ENCODE results near the gene SIGLEC7. TPM values are rescaled to one million over a fixed set of nuclear protein-coding genes. Genes with fewer than 3 reads are reported as not detected.

Gene SIGLEC7
- total RNA-seq (under 1 TPM in 1 of 2 donors, not detected in 1; 0.42 TPM), total RNA-seq (0 reads per million in 2 donors)

- H3K4me1 Mint-ChIP-seq = peaks cover 12% of the 10 kb centered on the region
- H3K27ac Mint-ChIP-seq = no peak within 1 kb of the TSS
- ATAC-seq (no peak), DNase-seq (no peak)
- no peaks in the 10 kb centered on the region for H3K9me3 ChIP-seq (ENCODE audit: control insufficient read depth, low read length, poor library complexity, severe bottlenecking)
- H3K36me3 Mint-ChIP-seq (ENCODE audit: low read depth) = peaks cover 3% of the 10 kb centered on the region
- H3K4me3 Mint-ChIP-seq = no peak within 1 kb of the TSS
- peaks cover 46% of the 10 kb centered on the region for H3K27me3 Mint-ChIP-seq
Measured at GRCh38 chr19:51142119-51142518, at the start of gene SIGLEC7. Gene SIGLEC7, plus strand, starts transcription at chr19:51142301. Its CDS starts 69 bp downstream, at chr19:51142370.

GRCh38 chr19:51093101-51093500 is 49.0 kb upstream of the SIGLEC7 start:
- peak overlapping the region; percentile 70 for H3K27ac Mint-ChIP-seq
- ATAC-seq = no peak
- no peaks in the 10 kb centered on the region for H3K27me3 Mint-ChIP-seq
- H3K9me3 ChIP-seq (ENCODE audit: control insufficient read depth, low read length, poor library complexity, severe bottlenecking) = no peaks in the 10 kb centered on the region
- DNase-seq = no peak
- no peak overlapping the region for H3K4me3 Mint-ChIP-seq
- H3K36me3 Mint-ChIP-seq (ENCODE audit: low read depth) = peaks cover 10% of the 10 kb centered on the region
- peaks cover 24% of the 10 kb centered on the region for H3K4me1 Mint-ChIP-seq

- ATAC-seq (no peak), DNase-seq (no peak)
- no peaks in the 10 kb centered on the region for H3K9me3 ChIP-seq (ENCODE audit: control insufficient read depth, low read length, poor library complexity, severe bottlenecking)
- H3K4me3 Mint-ChIP-seq = peak overlapping the region; percentile 43
- H3K36me3 Mint-ChIP-seq (ENCODE audit: low read depth) = peaks cover 10% of the 10 kb centered on the region
- H3K4me1 Mint-ChIP-seq = peaks cover 24% of the 10 kb centered on the region
- no peaks in the 10 kb centered on the region for H3K27me3 Mint-ChIP-seq
- peak overlapping the region; percentile 70 for H3K27ac Mint-ChIP-seq
Measured at GRCh38 chr19:51093510-51094345, 48.4 kb upstream of the SIGLEC7 start.

GRCh38 chr19:51094696-51095279 is 47.3 kb upstream of the SIGLEC7 start:
- no peaks in the 10 kb centered on the region for H3K9me3 ChIP-seq (ENCODE audit: control insufficient read depth, low read length, poor library complexity, severe bottlenecking)
- DNase-seq (no peak), ATAC-seq (no peak)
- Mint-ChIP-seq H3K4me3 (no peak overlapping the region), H3K27me3 (no peaks in the 10 kb centered on the region), H3K4me1 (peaks cover 27% of the 10 kb centered on the region), H3K27ac (peak overlapping the region; percentile 70), H3K36me3 (ENCODE audit: low read depth) (peaks cover 8% of the 10 kb centered on the region)

- DNase-seq (no peak), ATAC-seq (no peak)
- Mint-ChIP-seq H3K4me3 (peak overlapping the region; percentile 28), H3K36me3 (ENCODE audit: low read depth) (peaks cover 8% of the 10 kb centered on the region), H3K4me1 (peaks cover 30% of the 10 kb centered on the region), H3K27ac (peak overlapping the region; percentile 34), H3K27me3 (no peaks in the 10 kb centered on the region)
- no peaks in the 10 kb centered on the region for H3K9me3 ChIP-seq (ENCODE audit: control insufficient read depth, low read length, poor library complexity, severe bottlenecking)
Measured at GRCh38 chr19:51096473-51097165, 45.5 kb upstream of the SIGLEC7 start.

GRCh38 chr19:51097166-51097738 is 44.8 kb upstream of the SIGLEC7 start:
- H3K9me3 ChIP-seq (ENCODE audit: control insufficient read depth, low read length, poor library complexity, severe bottlenecking) = no peaks in the 10 kb centered on the region
- H3K27me3 Mint-ChIP-seq = no peaks in the 10 kb centered on the region
- peaks cover 28% of the 10 kb centered on the region for H3K4me1 Mint-ChIP-seq
- no peak overlapping the region for H3K4me3 Mint-ChIP-seq
- H3K27ac Mint-ChIP-seq = peak overlapping the region; percentile 34
- DNase-seq (peak; percentile 48 to 70 (median 68)), ATAC-seq (peak; percentile 55)
- peaks cover 7% of the 10 kb centered on the region for H3K36me3 Mint-ChIP-seq (ENCODE audit: low read depth)

GRCh38 chr19:51097796-51098195 is 44.3 kb upstream of the SIGLEC7 start:
- peaks cover 4% of the 10 kb centered on the region for H3K36me3 Mint-ChIP-seq (ENCODE audit: low read depth)
- H3K27ac Mint-ChIP-seq = no peak overlapping the region
- H3K4me3 Mint-ChIP-seq = no peak overlapping the region
- peaks cover 27% of the 10 kb centered on the region for H3K4me1 Mint-ChIP-seq
- ATAC-seq (no peak), DNase-seq (no peak)
- no peaks in the 10 kb centered on the region for H3K9me3 ChIP-seq (ENCODE audit: control insufficient read depth, low read length, poor library complexity, severe bottlenecking)
- H3K27me3 Mint-ChIP-seq = no peaks in the 10 kb centered on the region

- peak overlapping the region; percentile 36 for H3K4me3 Mint-ChIP-seq
- H3K27ac Mint-ChIP-seq = no peak overlapping the region
- DNase-seq (peak; percentile 18 to 25 (median 19)), ATAC-seq (peak; percentile 87)
- no peaks in the 10 kb centered on the region for H3K27me3 Mint-ChIP-seq
- H3K4me1 Mint-ChIP-seq = peaks cover 25% of the 10 kb centered on the region
- no peaks in the 10 kb centered on the region for H3K9me3 ChIP-seq (ENCODE audit: control insufficient read depth, low read length, poor library complexity, severe bottlenecking)
- H3K36me3 Mint-ChIP-seq (ENCODE audit: low read depth) = peaks cover 4% of the 10 kb centered on the region
Measured at GRCh38 chr19:51098365-51099046, 43.6 kb upstream of the SIGLEC7 start.

GRCh38 chr19:51099047-51099382 is 43.1 kb upstream of the SIGLEC7 start:
- H3K27me3 Mint-ChIP-seq = no peaks in the 10 kb centered on the region
- peak; percentile 4 for ATAC-seq
- peak overlapping the region; percentile 36 for H3K4me3 Mint-ChIP-seq
- peaks cover 4% of the 10 kb centered on the region for H3K36me3 Mint-ChIP-seq (ENCODE audit: low read depth)
- no peaks in the 10 kb centered on the region for H3K9me3 ChIP-seq (ENCODE audit: control insufficient read depth, low read length, poor library complexity, severe bottlenecking)
- no peak overlapping the region for H3K27ac Mint-ChIP-seq
- no peak for DNase-seq
- H3K4me1 Mint-ChIP-seq = peaks cover 25% of the 10 kb centered on the region

- peaks cover 4% of the 10 kb centered on the region for H3K36me3 Mint-ChIP-seq (ENCODE audit: low read depth)
- no peaks in the 10 kb centered on the region for H3K9me3 ChIP-seq (ENCODE audit: control insufficient read depth, low read length, poor library complexity, severe bottlenecking)
- H3K4me1 Mint-ChIP-seq = peaks cover 25% of the 10 kb centered on the region
- no peak for DNase-seq
- no peak for ATAC-seq
- H3K27ac Mint-ChIP-seq = no peak overlapping the region
- no peaks in the 10 kb centered on the region for H3K27me3 Mint-ChIP-seq
- H3K4me3 Mint-ChIP-seq = no peak overlapping the region
Measured at GRCh38 chr19:51100601-51101000, 41.5 kb upstream of the SIGLEC7 start.

- no peaks in the 10 kb centered on the region for H3K9me3 ChIP-seq (ENCODE audit: control insufficient read depth, low read length, poor library complexity, severe bottlenecking)
- no peaks in the 10 kb centered on the region for H3K27me3 Mint-ChIP-seq
- H3K4me3 Mint-ChIP-seq = no peak overlapping the region
- no peak for DNase-seq
- no peak overlapping the region for H3K27ac Mint-ChIP-seq
- H3K4me1 Mint-ChIP-seq = peaks cover 30% of the 10 kb centered on the region
- ATAC-seq = no peak
- H3K36me3 Mint-ChIP-seq (ENCODE audit: low read depth) = peaks cover 4% of the 10 kb centered on the region
Measured at GRCh38 chr19:51101171-51101865, 40.8 kb upstream of the SIGLEC7 start.

- Mint-ChIP-seq H3K4me3 (no peak overlapping the region), H3K36me3 (ENCODE audit: low read depth) (no peaks in the 10 kb centered on the region), H3K4me1 (peaks cover 32% of the 10 kb centered on the region), H3K27me3 (no peaks in the 10 kb centered on the region), H3K27ac (no peak overlapping the region)
- DNase-seq (no peak), ATAC-seq (no peak)
- no peaks in the 10 kb centered on the region for H3K9me3 ChIP-seq (ENCODE audit: control insufficient read depth, low read length, poor library complexity, severe bottlenecking)
Measured at GRCh38 chr19:51102991-51103390, 39.1 kb upstream of the SIGLEC7 start.
